GM12878 (cell line): ENCODE data around the gene GALNT12. TPM values are rescaled to one million over a fixed set of nuclear protein-coding genes. Genes with fewer than 3 reads are reported as not detected.

Source experiments
- ATAC-seq: fragments of 200-7000 bp; cut with Tn5 transposase; 3 replicates; pipeline ENCODE4 v1.9.1; 2020; ENCODE audit warnings: mild to moderate bottlenecking, moderate library complexity
- BruUV-seq: library from RNA; stranded (reverse); fragments of 400-500 nt; replicated peaks from 2 replicates; lab custom pipeline; 2021; lab: Mats Ljungman, UMichigan
- CTCF ChIA-PET: fragments of 300-600 bp; sonication (Branson Sonifier 250); formaldehyde crosslinking; extraction: SDS; loops from one replicate; lab custom pipeline; 2021; ENCODE audit warnings: inconsistent platforms; lab: Yijun Ruan, JAX
- POLR2A ChIA-PET: fragments of 350-600 bp; formaldehyde crosslinking; extraction: SDS; loops from one replicate; lab custom pipeline; 2021; ENCODE audit warnings: inconsistent platforms; lab: Charles Lee
- RAD21 ChIA-PET: fragments of 300-600 bp; sonication (Branson Sonifier 250); formaldehyde crosslinking; loops from one replicate; lab custom pipeline; 2023; ENCODE audit warnings: antibody characterized with exemption; ENCODE audit not compliant: unreplicated experiment; lab: Charles Lee
- SMC1A ChIA-PET: fragments of 300-600 bp; sonication (Branson Sonifier 250); formaldehyde crosslinking; loops from one replicate; lab custom pipeline; 2023; ENCODE audit not compliant: unreplicated experiment, uncharacterized antibody; lab: Charles Lee
- DNase-seq: peaks from one replicate; pipeline ENCODE4 v3.0.0-alpha.2; 2011; ENCODE audit warnings: low read depth, low spot score
- FAIRE-seq: peaks from 3 replicates; lab custom pipeline; 2011; peaks lifted over from hg19 to GRCh38; lab: Jason Lieb, UNC
- H2AFZ ChIP-seq: 2 replicates; pipeline ENCODE4 v1.6.0; 2011; ENCODE audit warnings: low read depth, low read length, control low read depth; ENCODE audit not compliant: control insufficient read depth
- H3K27ac ChIP-seq: 2 replicates; pipeline ENCODE4 v1.5.1; 2011; ENCODE audit warnings: control low read depth; ENCODE audit not compliant: control insufficient read depth, insufficient read depth
- H3K27me3 ChIP-seq, 2 experiments: replicated peaks in 1 of 2; 2 replicates each; pipeline versions ENCODE4 v1.6.0 to v1.6.1; 2011; ENCODE audit warnings: low read length in 1 of 2; ENCODE audit not compliant: control insufficient read depth in 2 of 2, insufficient read depth in 2 of 2
- H3K36me3 ChIP-seq, 2 experiments: 2 replicates each; pipeline ENCODE4 v1.5.1; 2011; ENCODE audit warnings: low read length in 1 of 2; ENCODE audit not compliant: control insufficient read depth in 2 of 2, insufficient read depth in 2 of 2
- H3K4me1 ChIP-seq: 2 replicates; pipeline ENCODE4 v1.6.1; 2011; ENCODE audit warnings: mild to moderate bottlenecking, low read length, moderate library complexity, mixed read lengths; ENCODE audit not compliant: control insufficient read depth, insufficient read depth
- H3K4me2 ChIP-seq: 2 replicates; pipeline ENCODE4 v1.6.0; 2011; ENCODE audit warnings: control low read depth; ENCODE audit not compliant: control insufficient read depth, insufficient read depth
- H3K4me3 ChIP-seq: fragments of 200-600 bp; sonication (generic); 2 replicates; pipeline ENCODE4 v1.5.1; 2016
- H3K79me2 ChIP-seq: 2 replicates; pipeline ENCODE4 v1.6.0; 2011; ENCODE audit warnings: low read length; ENCODE audit not compliant: control insufficient read depth, insufficient read depth
- H3K9ac ChIP-seq: 2 replicates; pipeline ENCODE4 v1.8.0; 2011; ENCODE audit warnings: low read length, control low read depth, mixed read lengths; ENCODE audit not compliant: control insufficient read depth, insufficient read depth
- H3K9me3 ChIP-seq: replicated peaks from 3 replicates; pipeline ENCODE4 v1.5.1; 2011; ENCODE audit warnings: mild to moderate bottlenecking, low read length; ENCODE audit not compliant: control insufficient read depth, insufficient read depth
- H4K20me1 ChIP-seq: 2 replicates; pipeline ENCODE4 v1.6.0; 2011; ENCODE audit not compliant: control insufficient read depth, insufficient read depth
- BHLHE40 ChIP-seq, 2 experiments: fragments of 450-650 bp in 1 of 2; IDR thresholded peaks; 2 replicates each; pipeline ENCODE4 v1.6.1; 2011 to 2017; ENCODE audit warnings: low read depth in 2 of 2, borderline replicate concordance in 1 of 2, improper control_type of control experiment in 1 of 2, low read length in 1 of 2, mild to moderate bottlenecking in 1 of 2
- CBX3 ChIP-seq: fragments of 200-600 bp; sonication (generic); IDR thresholded peaks from 2 replicates; pipeline ENCODE4 v1.6.1; 2016; ENCODE audit warnings: low read depth, borderline replicate concordance
- CBX5 ChIP-seq: sonication (generic); IDR thresholded peaks from 2 replicates; pipeline ENCODE4 v1.6.1; 2016; ENCODE audit warnings: low read depth, moderate library complexity, mild to moderate bottlenecking, inconsistent platforms
- CREM ChIP-seq: IDR thresholded peaks from 2 replicates; pipeline ENCODE4 v1.6.1; 2014; ENCODE audit warnings: antibody characterized with exemption, low read depth
- CUX1 ChIP-seq: IDR thresholded peaks from 2 replicates; pipeline ENCODE4 v1.6.1; 2012; ENCODE audit warnings: improper control_type of control experiment, low read depth, low read length; ENCODE audit not compliant: insufficient replicate concordance
- ELK1 ChIP-seq: IDR thresholded peaks from 2 replicates; pipeline ENCODE4 v1.6.1; 2012; ENCODE audit warnings: low read depth, low read length, improper control_type of control experiment
- JUNB ChIP-seq: IDR thresholded peaks from 2 replicates; pipeline ENCODE4 v1.6.1; 2016; ENCODE audit warnings: antibody characterized with exemption, mild to moderate bottlenecking
- KAT2A ChIP-seq: conservative IDR thresholded peaks from 2 replicates; pipeline ENCODE4 v1.6.1; 2011; ENCODE audit warnings: low read depth, low read length; ENCODE audit not compliant: control insufficient read depth
- POLR2A ChIP-seq: IDR thresholded peaks from 2 replicates; pipeline ENCODE4 v1.6.1; 2011; ENCODE audit warnings: low read depth, mild to moderate bottlenecking, low read length
- POU2F2 ChIP-seq: IDR thresholded peaks from 3 replicates; pipeline ENCODE4 v1.6.1; 2011; ENCODE audit warnings: low read depth, mild to moderate bottlenecking, low read length, borderline replicate concordance
- SREBF1 ChIP-seq: IDR thresholded peaks from 2 replicates; pipeline ENCODE4 v1.6.1; 2012; ENCODE audit warnings: mild to moderate bottlenecking, low read length
- SREBF2 ChIP-seq: IDR thresholded peaks from 2 replicates; pipeline ENCODE4 v1.6.1; 2012; ENCODE audit warnings: mild to moderate bottlenecking, low read length
- ZNF217 ChIP-seq: fragments of 450-650 bp; IDR thresholded peaks from 2 replicates; pipeline ENCODE4 v1.6.1; 2017; ENCODE audit warnings: antibody characterized with exemption, mild to moderate bottlenecking
- ZNF24 ChIP-seq: fragments of 450-650 bp; IDR thresholded peaks from 2 replicates; pipeline ENCODE4 v1.6.1; 2017; ENCODE audit warnings: antibody characterized with exemption, mild to moderate bottlenecking
- ZZZ3 ChIP-seq: IDR thresholded peaks from 2 replicates; pipeline ENCODE4 v1.6.1; 2011; ENCODE audit warnings: low read depth; ENCODE audit not compliant: control insufficient read depth, insufficient read length
- WGBS: methylation state at CpG from one replicate; pipeline ENCODE4 v1.1.6; 2016; ENCODE audit warnings: low lambda C conversion rate; ENCODE audit not compliant: insufficient replicate concordance, insufficient coverage; ENCODE audit errors: missing lambda C conversion rate; 5-methylcytosine and 5-hydroxymethylcytosine counted together
- in situ Hi-C: fragments of 300-500 bp; cut with MboI; formaldehyde crosslinking; loops from 9 replicates; pipeline ENCODE4 v1.14.3; 2018; ENCODE audit warnings: mixed read lengths
- intact Hi-C: fragments of 100-400 bp; cut with micrococcal nuclease; formaldehyde crosslinking; loops from one replicate; pipeline ENCODE4 v1.14.2; 2022; ENCODE audit not compliant: unreplicated experiment
- polyA plus RNA-seq, 11 experiments: library from polyadenylated mRNA; depleted of rRNA in 4 of 11; unstranded in 6 of 11; stranded (reverse) in 5 of 11; fragments of >200 nt; fragmentation: Nextera tagmentation in 4 of 11; fragmentation: Illumina TruSeq in 1 of 11; extraction: Ambion mirVana in 4 of 11; extraction: Trizol in 1 of 11; gene quantifications; 1 replicate in 1 of 11; 2 replicates in 10 of 11; pipeline versions ENCODE4 v1.2.1 to v1.2.3, GENCODE V29; 2011 to 2016; ENCODE audit warnings: inconsistent platforms in 2 of 11, missing spikeins in 2 of 11, low read depth in 1 of 11
- total RNA-seq, 4 experiments: library from RNA; depleted of rRNA in 3 of 4; stranded (reverse); fragments of >200 nt in 3 of 4; fragmentation: Illumina TruSeq in 1 of 4; extraction: Trizol in 1 of 4; gene quantifications; 2 replicates each; pipeline versions ENCODE4 v1.2.1 to v1.2.3, GENCODE V29; 2013 to 2021

Gene GALNT12
- total and polyA plus RNA-seq, 10 of the 15 experiments (the other 5 are each of a cell fraction or from before 2014, with no cell fraction given): 0.13 to 5.3 (median 3.2) TPM

- Histone ChIP-seq H3K79me2 (no peaks in the 10 kb centered on the region), H3K9ac (no peak overlapping the region), H3K4me1 (no peaks in the 10 kb centered on the region), H3K9me3 (no peaks in the 10 kb centered on the region; the same call in 2 of the 3 replicates), H3K36me3 (no peaks in the 10 kb centered on the region), H3K27me3 (no peaks in the 10 kb centered on the region; a peak in 2 of 4 replicates), H2AFZ (no peak overlapping the region), H3K27ac (no peak overlapping the region), H4K20me1 (no peaks in the 10 kb centered on the region), H3K4me3 (no peak overlapping the region), H3K4me2 (no peak overlapping the region)
- ChIA-PET RAD21 (no interaction called here), CTCF (no interaction called here), SMC1A (no interaction called here), POLR2A (no interaction called here)
- in situ Hi-C loops (no loop called here), intact Hi-C loops (no loop called here)
- WGBS: 82% methylated on average over 1 of the region's 1 CpG
- no peak for TF ChIP-seq SREBF2
- TF ChIP-seq POU2F2: no peak
- TF ChIP-seq ZZZ3: no peak
- TF ChIP-seq KAT2A: no peak
- no peak for TF ChIP-seq CBX5
- no peak for TF ChIP-seq BHLHE40 (IDR thresholded peaks at IDR 0.05; ENCODE audit: borderline replicate concordance in 1 of 2, low read depth in 2 of 2, low read length in 1 of 2)
- TF ChIP-seq CREM: no peak
- no peak for TF ChIP-seq ZNF24
- TF ChIP-seq ZNF217: no peak
- no peak for TF ChIP-seq SREBF1
- no peak for TF ChIP-seq CBX3
- no peak for TF ChIP-seq POLR2A
- no peak for TF ChIP-seq CUX1
- no peak for TF ChIP-seq JUNB
- no peak for TF ChIP-seq ELK1
- ATAC-seq (no peak), FAIRE-seq (no peak), DNase-seq (no peak)
- no TSS peak for BruUV-seq
Observed at GRCh38 chr9:98855592-98855991, 48.1 kb downstream of the GALNT12 start.
